SH-SY5Y (cell line): ENCODE data around the gene TEPSIN.

Source experiments
- GATA2 ChIP-seq: IDR thresholded peaks from 2 replicates; pipeline ENCODE4 v1.6.1; 2011; ENCODE audit warnings: mild to moderate bottlenecking, low read depth, low read length
- GATA3 ChIP-seq: IDR thresholded peaks from 2 replicates; pipeline ENCODE4 v1.6.1; 2011; ENCODE audit warnings: low read depth, mild to moderate bottlenecking, low read length, moderate library complexity

DNA sequence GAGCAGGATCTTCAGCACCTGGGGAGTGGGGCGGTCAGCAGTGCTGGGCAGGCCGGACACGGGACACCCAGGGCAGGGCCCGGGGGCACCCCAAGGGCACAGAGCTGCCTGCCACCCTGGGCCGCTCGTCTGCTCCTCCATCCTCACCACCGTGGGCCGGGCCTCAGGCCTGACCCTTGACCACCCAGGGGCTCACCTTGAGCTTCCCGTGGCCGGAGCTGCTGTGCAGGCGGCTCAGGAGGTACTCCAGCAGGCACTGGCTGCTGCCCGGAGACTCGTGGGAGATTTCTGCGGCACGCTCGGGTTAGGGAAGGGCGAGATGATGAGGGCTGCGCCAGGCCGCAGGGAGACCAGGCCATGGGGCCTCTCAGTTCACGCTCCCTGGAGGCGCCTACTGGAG lies 2.1 kb downstream of the TEPSIN start:
- TF ChIP-seq GATA2 (no peak), GATA3 (no peak)
